Fibroblast of pulmonary artery (primary cell): ENCODE measurements around the gene GABARAPL2.
"Not testable (repeated sequence)": the region's sequence is repeated elsewhere in the genome, so short reads cannot be mapped to it uniquely, and the experiment has no call there.

Experiments used
- DNase-seq: peaks from one replicate; pipeline ENCODE4 v3.0.0-alpha.2; 2010; ENCODE audit warnings: low read depth
- H3K4me3 ChIP-seq: replicated peaks from 2 replicates; pipeline ENCODE4 v1.5.1; 2011; ENCODE audit warnings: low read depth, mild to moderate bottlenecking, control low read depth, low read length, moderate library complexity
- CTCF ChIP-seq: IDR thresholded peaks from 2 replicates; pipeline ENCODE4 v1.5.1; 2011; ENCODE audit warnings: mild to moderate bottlenecking, control low read depth, low read length, inconsistent platforms; ENCODE audit errors: missing control alignments

The GABARAPL2 gene

GRCh38 chr16:75541236-75541635 lies 24.9 kb upstream of the GABARAPL2 start:
- no peak for TF ChIP-seq CTCF

DNA sequence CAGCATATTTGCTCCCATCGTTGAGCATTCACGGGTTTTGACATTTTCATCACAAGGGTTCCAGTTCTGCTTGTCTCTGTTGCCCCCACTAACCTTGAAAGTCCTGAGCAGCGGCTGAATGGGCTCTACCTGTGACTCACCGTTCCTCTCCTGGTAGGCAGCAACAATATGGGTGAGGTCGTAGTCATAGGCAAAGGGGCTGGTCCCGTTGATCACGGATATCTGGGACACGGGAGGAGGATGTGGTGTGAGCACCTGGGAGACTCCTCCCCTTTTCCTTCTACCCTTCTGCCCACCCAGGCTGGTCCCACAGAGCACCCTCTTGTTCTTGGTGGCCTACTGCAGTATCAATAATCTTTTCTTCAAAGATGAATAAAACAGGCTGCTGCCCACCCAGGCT lies 23.7 kb upstream of the GABARAPL2 start:
- not testable (repeated sequence) for DNase-seq, H3K4me3 ChIP-seq

More at GRCh38 chr16:75541236-75541635, 24.9 kb upstream of the GABARAPL2 start:
- DNase-seq, result no peak
- H3K4me3 ChIP-seq, result no peak overlapping the region

- H3K4me3 ChIP-seq, result not testable (repeated sequence)
These were observed 20.3 kb upstream of the GABARAPL2 start for GRCh38 chr16:75545879-75546278.

GRCh38 chr16:75546293-75546692 lies 19.9 kb upstream of the GABARAPL2 start:
- no peak for TF ChIP-seq CTCF
- no peak for DNase-seq
- no peak overlapping the region for H3K4me3 ChIP-seq

More at GRCh38 chr16:75545879-75546278, 20.3 kb upstream of the GABARAPL2 start:
- not testable (repeated sequence) for DNase-seq

GRCh38 chr16:75548456-75548855 lies 17.7 kb upstream of the GABARAPL2 start:
- H3K4me3 ChIP-seq, result not testable (repeated sequence)

GRCh38 chr16:75550211-75550662 lies 15.9 kb upstream of the GABARAPL2 start:
- peak; percentile 57 for TF ChIP-seq CTCF
- no peak overlapping the region for H3K4me3 ChIP-seq
- DNase-seq, result peak; percentile 58

More at GRCh38 chr16:75548456-75548855, 17.7 kb upstream of the GABARAPL2 start:
- DNase-seq, result not testable (repeated sequence)

- TF ChIP-seq CTCF, result no peak
- no peak for DNase-seq
- H3K4me3 ChIP-seq, result no peak overlapping the region
These were observed 13.2 kb upstream of the GABARAPL2 start for GRCh38 chr16:75552951-75553350.

DNA sequence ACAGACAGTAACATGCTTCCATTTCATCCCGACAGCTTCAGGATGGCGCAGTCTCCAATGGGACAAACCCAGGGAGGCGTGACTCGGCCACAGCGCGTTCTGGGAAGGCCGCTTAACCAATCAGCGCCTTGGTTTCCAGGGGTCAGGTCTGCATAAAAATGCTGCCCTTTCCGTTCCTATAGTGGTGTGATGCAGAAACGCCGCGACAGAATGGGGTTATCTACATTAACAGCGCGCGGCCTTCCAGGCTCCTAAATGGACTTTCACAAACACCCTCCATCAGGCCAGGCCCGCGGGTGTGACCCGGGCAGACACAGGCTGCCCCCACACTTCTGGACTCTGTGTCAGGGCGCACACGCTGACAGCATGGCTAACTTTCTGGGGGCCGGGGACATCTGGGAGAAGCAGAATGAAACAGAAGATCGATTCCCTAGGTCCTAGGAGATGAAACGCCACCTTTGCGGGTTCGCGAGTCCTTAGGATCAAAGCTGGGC lies 10.9 kb upstream of the GABARAPL2 start:
- no peak for TF ChIP-seq CTCF
- peak overlapping the region; percentile 81 for H3K4me3 ChIP-seq
- DNase-seq, result peak; percentile 92
